Measurements from ENCODE around the gene KIF5B. TPM values are rescaled to one million over a fixed set of nuclear protein-coding genes. Genes with fewer than 3 reads are reported as not detected.

Gene KIF5B
- total RNA-seq, 1 experiment from 2014 or later: 117 TPM

GRCh38 chr10:32095116-32095733 is 39.0 kb upstream of the KIF5B start:
- Histone ChIP-seq H3K9me2 (ENCODE audit: insufficient read depth) (no peaks in the 10 kb centered on the region), H3K27ac (ENCODE audit: low read depth, low read length) (no peak overlapping the region), H4K20me1 (ENCODE audit: insufficient read depth) (no peaks in the 10 kb centered on the region), H3K4me3 (replicated peaks in 1 of 2; ENCODE audit: low read depth in 1 of 2, low read length in 2 of 2) (no peak overlapping the region), H3K79me2 (ENCODE audit: insufficient read depth, low read length) (no peaks in the 10 kb centered on the region), H3K36me3 (ENCODE audit: control insufficient read depth in 1 of 2, insufficient read depth in 2 of 2, low read length in 2 of 2) (no peaks in the 10 kb centered on the region), H3K9ac (ENCODE audit: low read length) (no peak overlapping the region), H3K4me2 (ENCODE audit: low read length) (no peak overlapping the region), H3K9me3 (ENCODE audit: control insufficient read depth in 1 of 2, insufficient read depth in 1 of 2, low read depth in 1 of 2, low read length in 2 of 2) (no peaks in the 10 kb centered on the region), H3K4me1 (ENCODE audit: control insufficient read depth in 1 of 2, insufficient read depth in 2 of 2, low read length in 2 of 2) (peaks cover 4 to 5% of the 10 kb centered on the region in 2 experiments; a peak in 2 of 4 replicates), H3K27me3 (ENCODE audit: insufficient read depth, low read length) (no peaks in the 10 kb centered on the region), H2AFZ (ENCODE audit: low read depth, low read length, poor library complexity, severe bottlenecking) (no peak overlapping the region)
- TF ChIP-seq ZBTB33 (IDR thresholded peaks at IDR 0.05; ENCODE audit: extremely low read depth, insufficient replicate concordance, low read length) (no peak), CEBPB (IDR thresholded peaks at IDR 0.05; ENCODE audit: low read depth) (peak; percentile 60), SP1 (IDR thresholded peaks at IDR 0.05; ENCODE audit: low read depth) (no peak), EGR1 (IDR thresholded peaks at IDR 0.05; ENCODE audit: low read depth) (no peak), CTCF (IDR thresholded peaks at IDR 0.05 in 2 of 3, conservative IDR thresholded peaks at IDR 0.05 in 1 of 3; ENCODE audit: borderline replicate concordance in 1 of 3, insufficient read depth in 1 of 3, low read depth in 2 of 3, low read length in 2 of 3) (no peak), POLR2A (IDR thresholded peaks at IDR 0.05; ENCODE audit: borderline replicate concordance, extremely low read depth, insufficient read depth, insufficient read length) (no peak), MAX (IDR thresholded peaks at IDR 0.05) (no peak), TCF7L2 (IDR thresholded peaks at IDR 0.05; ENCODE audit: borderline replicate concordance, extremely low read depth, insufficient read depth, insufficient read length) (no peak), EZH2phosphoT487 (IDR thresholded peaks at IDR 0.05; ENCODE audit: borderline replicate concordance) (no peak), SIN3A (IDR thresholded peaks at IDR 0.05; ENCODE audit: low read depth) (no peak), POLR2AphosphoS5 (IDR thresholded peaks at IDR 0.05; ENCODE audit: low read depth, low read length) (0 out of 2 replicates have a peak, but pooled peaks have one; percentile 3), ATF3 (IDR thresholded peaks at IDR 0.05) (no peak), RAD21 (IDR thresholded peaks at IDR 0.05; ENCODE audit: low read depth) (no peak)
- ChIA-PET CTCF (no interaction called here), RAD21 (ENCODE audit: low non-redundant PET in 1 of 2, low total read pairs in 2 of 2, uncharacterized antibody in 2 of 2, unreplicated experiment in 2 of 2) (no interaction called here), POLR2A (no interaction called here)
- intact Hi-C loops (cut with micrococcal nuclease): no loop called here
- peak; percentile 7 for DNase-seq (ENCODE audit: low read depth, low spot score)
- ATAC-seq: no peak
- BruUV-seq (replicated peaks): no TSS peak

All from HCT116 (cell line).